Fibroblast of skin of scalp (primary cell): Measurements from ENCODE around the gene LHFPL3.
A peak's percentile ranks its signal among the peaks of the same experiment; 100 is the strongest.
"Not testable (repeated sequence)": the region's sequence is repeated elsewhere in the genome, so short reads cannot be mapped to it uniquely, and the experiment has no call there.

Source experiments
- DNase-seq: peaks from one replicate; pipeline ENCODE4 v3.0.0-alpha.2; 2013

Gene LHFPL3

GRCh38 chr7:104902183-104902582 is 573.8 kb downstream of the LHFPL3 start:
- DNase-seq, result no peak

- DNase-seq, result no peak
Observed at GRCh38 chr7:104903044-104903443, 574.6 kb downstream of the LHFPL3 start.

- DNase-seq, result no peak
Observed at GRCh38 chr7:104903846-104904245, 575.4 kb downstream of the LHFPL3 start.

GRCh38 chr7:104906032-104906431 is 577.6 kb downstream of the LHFPL3 start:
- DNase-seq, result no peak

GRCh38 chr7:104906556-104906955 is 578.2 kb downstream of the LHFPL3 start:
- DNase-seq, result no peak

- no peak for DNase-seq
Observed at GRCh38 chr7:104908636-104909035, 580.2 kb downstream of the LHFPL3 start.

GRCh38 chr7:104909096-104909495 is 580.7 kb downstream of the LHFPL3 start:
- no peak for DNase-seq

GRCh38 chr7:104914421-104914820 is 586.0 kb downstream of the LHFPL3 start:
- DNase-seq, result no peak

- DNase-seq, result peak; percentile 37
Observed at GRCh38 chr7:104921596-104921995, 593.2 kb downstream of the LHFPL3 start.

GRCh38 chr7:104922182-104923009 is 594.0 kb downstream of the LHFPL3 start:
- DNase-seq, result peak; percentile 65

GRCh38 chr7:104923010-104923421 is 594.6 kb downstream of the LHFPL3 start:
- DNase-seq, result peak; percentile 87

GRCh38 chr7:104926189-104926588 is 597.8 kb downstream of the LHFPL3 start:
- DNase-seq, result not testable (repeated sequence)

GRCh38 chr7:104926601-104927041 is 598.2 kb downstream of the LHFPL3 start:
- DNase-seq, result no peak

- DNase-seq, result no peak
Observed at GRCh38 chr7:104927055-104927454, 598.7 kb downstream of the LHFPL3 start.

GRCh38 chr7:104928721-104929400 is 600.5 kb downstream of the LHFPL3 start:
- DNase-seq, result no peak

- DNase-seq, result no peak
Observed at GRCh38 chr7:104929921-104930320, 601.5 kb downstream of the LHFPL3 start.

GRCh38 chr7:104931181-104931781 is 602.9 kb downstream of the LHFPL3 start:
- no peak for DNase-seq

GRCh38 chr7:104933022-104933421 is 604.6 kb downstream of the LHFPL3 start:
- DNase-seq, result no peak

- no peak for DNase-seq
Observed at GRCh38 chr7:104933521-104933988, 605.2 kb downstream of the LHFPL3 start.

GRCh38 chr7:104934665-104935064 is 606.3 kb downstream of the LHFPL3 start:
- no peak for DNase-seq

- no peak for DNase-seq
Observed at GRCh38 chr7:104935276-104935675, 606.9 kb downstream of the LHFPL3 start.

GRCh38 chr7:104936546-104936945 is 608.1 kb downstream of the LHFPL3 start:
- DNase-seq, result no peak

GRCh38 chr7:104937489-104937888 is 609.1 kb downstream of the LHFPL3 start:
- not testable (repeated sequence) for DNase-seq
